HepG2 (cell line): ENCODE measurements around the gene ARVCF. TPM values are rescaled to one million over a fixed set of nuclear protein-coding genes. Genes with fewer than 3 reads are reported as not detected.

Experiments used
- ATAC-seq: fragments of 200-7000 bp; cut with Tn5 transposase; 3 replicates; pipeline ENCODE4 v1.9.1; 2020; ENCODE audit warnings: mild to moderate bottlenecking, moderate library complexity
- BruUV-seq: library from RNA; stranded (reverse); fragments of 400-500 nt; replicated peaks from 2 replicates; lab custom pipeline; 2021; lab: Mats Ljungman, UMichigan
- CTCF ChIA-PET: fragments of 300-600 bp; formaldehyde crosslinking; extraction: SDS; loops from one replicate; lab custom pipeline; 2021; ENCODE audit warnings: low total read pairs, inconsistent platforms, low intra/inter-chr PET ratio; lab: Yijun Ruan, JAX
- POLR2A ChIA-PET: fragments of 350-600 bp; sonication (Branson Sonifier 250); formaldehyde crosslinking; loops from one replicate; lab custom pipeline; 2020; ENCODE audit warnings: antibody characterized with exemption, inconsistent platforms; lab: Yijun Ruan, JAX
- DNase-seq: peaks from one replicate; pipeline ENCODE4 v3.0.0-alpha.2; 2015; ENCODE audit warnings: low spot score
- FAIRE-seq: peaks from 3 replicates; lab custom pipeline; 2011; peaks lifted over from hg19 to GRCh38; lab: Jason Lieb, UNC
- H2AFZ ChIP-seq: one replicate; pipeline ENCODE4 v1.6.1; 2011; ENCODE audit warnings: low read length, inconsistent platforms
- H3K27ac ChIP-seq: fragments of 300-600 bp; 3 replicates; pipeline ENCODE4 v1.8.0; 2011; ENCODE audit warnings: mixed run types, mild to moderate bottlenecking, mixed read lengths, low read length, inconsistent platforms; ENCODE audit not compliant: insufficient read depth; ENCODE audit errors: extremely low read length
- H3K27me3 ChIP-seq, 2 experiments: fragments of 200-600 bp in 1 of 2; 2 replicates in 1 of 2; 3 replicates in 1 of 2; pipeline versions ENCODE4 v1.6.0 to v1.8.0; 2011; ENCODE audit warnings: low read length in 2 of 2, mild to moderate bottlenecking in 2 of 2, moderate library complexity in 2 of 2, inconsistent platforms in 1 of 2; ENCODE audit not compliant: insufficient read depth in 2 of 2, control insufficient read depth in 1 of 2
- H3K36me3 ChIP-seq, 2 experiments: fragments of 200-600 bp in 1 of 2; replicated peaks in 1 of 2; 2 replicates in 1 of 2; 3 replicates in 1 of 2; pipeline versions ENCODE4 v1.5.1 to v1.8.0; 2011; ENCODE audit warnings: low read length in 2 of 2, inconsistent platforms in 1 of 2; ENCODE audit not compliant: insufficient read depth in 2 of 2, control insufficient read depth in 1 of 2
- H3K4me1 ChIP-seq: 2 replicates; pipeline ENCODE4 v1.5.1; 2012; ENCODE audit warnings: low read length, inconsistent platforms; ENCODE audit not compliant: insufficient read depth
- H3K4me2 ChIP-seq: 2 replicates; pipeline ENCODE4 v1.6.0; 2011; ENCODE audit warnings: low read depth, low read length, inconsistent platforms
- H3K4me3 ChIP-seq, 3 experiments: fragments of 200-600 bp in 1 of 3; sonication (generic), shearing (Covaris generic) in 1 of 3; replicated peaks in 1 of 3; 2 replicates each; pipeline ENCODE4 v1.5.1; 2011 to 2016; ENCODE audit warnings: low read length in 3 of 3, inconsistent platforms in 2 of 3, low read depth in 2 of 3, mild to moderate bottlenecking in 2 of 3, control low read depth in 1 of 3, mixed read lengths in 1 of 3; ENCODE audit not compliant: insufficient read depth in 1 of 3
- H3K79me2 ChIP-seq: one replicate; pipeline ENCODE4 v1.6.1; 2011; ENCODE audit warnings: low read length, inconsistent platforms; ENCODE audit not compliant: insufficient read depth
- H3K9ac ChIP-seq: 2 replicates; pipeline ENCODE4 v1.6.0; 2011; ENCODE audit warnings: mild to moderate bottlenecking, low read depth, low read length, inconsistent platforms; ENCODE audit not compliant: insufficient read depth
- H3K9me3 ChIP-seq: 2 replicates; pipeline ENCODE4 v1.5.1; 2012; ENCODE audit warnings: mild to moderate bottlenecking, low read length
- H4K20me1 ChIP-seq: 2 replicates; pipeline ENCODE4 v1.6.0; 2011; ENCODE audit warnings: inconsistent platforms, mild to moderate bottlenecking, low read length, moderate library complexity; ENCODE audit not compliant: insufficient read depth
- ZHX2 ChIP-seq, 2 experiments: sonication (generic) in 1 of 2; formaldehyde crosslinking in 1 of 2; IDR thresholded peaks; 2 replicates each; pipeline versions ENCODE4 v1.6.1 to v1.9.0; 2014 to 2022; ENCODE audit warnings: antibody characterized with exemption in 1 of 2, borderline replicate concordance in 1 of 2, inconsistent platforms in 1 of 2, low read depth in 1 of 2, missing genetic modification reagents in 1 of 2
- in situ Hi-C: cut with HindIII; loops from 2 replicates; pipeline ENCODE4 v1.10.0; 2017; ENCODE audit warnings: low pct_unique_long_range_greater_than_20kb; ENCODE audit not compliant: extremely low pct_ligation_motif_present
- intact Hi-C: fragments of 100-400 bp; cut with micrococcal nuclease; formaldehyde crosslinking; loops from one replicate; pipeline ENCODE4 v1.10.0; 2022; ENCODE audit not compliant: unreplicated experiment
- polyA plus RNA-seq, 8 experiments: library from polyadenylated mRNA; depleted of rRNA in 3 of 8; stranded (reverse) in 7 of 8; unstranded in 1 of 8; fragments of >200 nt; fragmentation: Illumina TruSeq in 4 of 8; extraction: Trizol in 4 of 8; gene quantifications; 2 replicates each; pipeline versions ENCODE4 v1.2.1 to v1.2.3, GENCODE V29; 2011 to 2016; ENCODE audit warnings: low read depth in 4 of 8, missing spikeins in 1 of 8, mixed read lengths in 1 of 8; ENCODE audit not compliant: insufficient read depth in 1 of 8
- total RNA-seq, 5 experiments: library from RNA; depleted of rRNA; stranded (reverse); fragments of >200 nt; fragmentation: Illumina TruSeq; extraction: Trizol; gene quantifications; 2 replicates each; pipeline ENCODE4 v1.2.3, GENCODE V29; 2016; ENCODE audit warnings: low read depth in 1 of 5

The ARVCF gene
- total and polyA plus RNA-seq, 2 of the 13 experiments (the other 11 are each of a cell fraction or from before 2014, with no cell fraction given): 16.4 to 17.7 TPM

GRCh38 chr22:19991395-19991644 is 25.3 kb downstream of the ARVCF start:
- Histone ChIP-seq H3K9me3 (no peaks in the 10 kb centered on the region), H3K4me1 (peaks cover 8% of the 10 kb centered on the region), H3K9ac (no peak overlapping the region), H3K4me2 (no peak overlapping the region), H4K20me1 (peaks cover 2% of the 10 kb centered on the region; the same call in 1 of the 2 replicates), H3K27me3 (no peaks in the 10 kb centered on the region), H3K27ac (no peak overlapping the region), H3K36me3 (no peaks in the 10 kb centered on the region; a peak in 1 of 5 replicates), H3K4me3 (no peak overlapping the region), H3K79me2 (no peaks in the 10 kb centered on the region), H2AFZ (no peak overlapping the region)
- FAIRE-seq (no peak), ATAC-seq (no peak), DNase-seq (no peak)
- in situ Hi-C loops (no loop called here), intact Hi-C loops (no loop called here)
- POLR2A ChIA-PET: no interaction called here
- TF ChIP-seq ZHX2 (IDR thresholded peaks at IDR 0.05; ENCODE audit: low read depth) (no peak), ZHX2 (CRISPR knock-in tag; IDR thresholded peaks at IDR 0.05; ENCODE audit: borderline replicate concordance) (no peak)
- CTCF ChIA-PET: no interaction called here
- no TSS peak for BruUV-seq
